ENCODE measurements around the gene TMIE. TPM values are rescaled to one million over a fixed set of nuclear protein-coding genes. Genes with fewer than 3 reads are reported as not detected.

Gene TMIE
- polyA plus RNA-seq, 1 donor (not counting 4 experiments of a cell fraction or from before 2014, with no cell fraction given): 0.07 TPM

DNA sequence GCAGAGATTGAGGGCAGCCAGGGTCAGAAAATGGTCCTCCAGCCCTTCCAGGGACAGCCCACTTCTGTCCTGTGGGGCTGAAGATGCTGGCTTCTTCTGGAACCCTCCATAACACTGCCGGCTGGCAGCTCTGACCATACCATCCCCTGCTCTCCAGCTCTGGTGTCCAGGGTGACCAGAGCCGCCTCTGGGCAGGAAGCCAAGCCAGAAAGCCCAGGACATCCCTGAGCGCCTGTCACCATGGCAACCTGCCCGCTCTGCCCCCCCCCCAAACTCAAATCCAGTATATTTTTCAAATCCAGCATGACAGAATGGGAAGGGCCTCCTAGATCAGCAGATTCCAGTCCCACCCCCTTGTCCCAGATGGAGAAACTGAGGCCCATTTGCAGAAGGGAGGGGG is 420 bp upstream of the TMIE start:
- no peak for FAIRE-seq
- H3K4me2 ChIP-seq (ENCODE audit: control insufficient read depth, extremely low read depth, insufficient read depth, low read depth, low read length): no peak overlapping the region

DNA sequence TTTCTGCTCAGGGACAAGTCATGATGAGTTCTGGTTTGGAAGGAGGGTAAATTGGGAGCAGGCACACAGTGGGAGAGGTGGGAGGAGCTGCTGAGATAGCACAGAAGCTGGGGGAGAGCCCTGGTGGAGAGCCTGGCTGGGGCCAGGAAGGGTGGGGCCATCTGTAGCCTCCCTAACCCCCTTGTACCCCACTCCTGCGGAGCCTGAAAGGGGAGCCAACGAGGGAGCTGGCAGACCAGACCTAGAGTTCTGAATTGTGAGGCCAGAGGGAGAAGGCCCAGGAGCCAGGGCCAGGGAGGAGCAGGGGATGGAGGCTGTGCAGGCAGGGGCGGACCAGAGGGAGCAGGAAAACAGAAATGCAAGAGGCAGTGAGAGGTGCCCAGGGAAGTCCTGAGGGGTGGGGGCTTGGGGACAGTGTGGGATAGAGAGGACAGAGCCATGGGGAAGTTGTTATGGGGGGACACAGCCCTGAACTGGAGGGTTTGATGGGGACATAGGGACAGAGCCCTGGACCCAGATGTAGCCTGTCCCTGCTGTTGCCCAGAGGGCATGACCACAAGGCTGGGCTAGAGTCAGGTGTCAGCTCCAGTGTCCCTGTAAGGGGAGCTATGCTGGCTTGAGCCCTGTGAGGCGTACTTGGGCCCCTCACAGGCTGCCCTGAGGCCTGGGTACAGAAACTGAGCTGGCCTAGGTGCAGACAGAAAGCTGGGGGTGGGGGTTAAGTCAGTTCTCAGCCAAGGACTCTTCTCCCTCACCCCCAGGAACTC is 1.2 kb downstream of the TMIE start:
- DNase-seq (ENCODE audit: low read depth, low spot score) (no peak), FAIRE-seq (no peak)
- H3K9me3 ChIP-seq (ENCODE audit: control insufficient read depth, low read depth, low read length): no peaks in the 10 kb centered on the region
- H3K4me2 ChIP-seq (ENCODE audit: control insufficient read depth, extremely low read depth, insufficient read depth, low read depth, low read length): no peak overlapping the region
- dilution Hi-C loops (cut with MboI; ENCODE audit: extremely low pct_ligation_motif_present, low sequenced_read_pairs): no loop called here
- H3K36me3 ChIP-seq (ENCODE audit: control insufficient read depth in 2 of 2, extremely low read depth in 1 of 2, insufficient read depth in 2 of 2, low read length in 2 of 2): no peaks in the 10 kb centered on the region
- H3K79me2 ChIP-seq (ENCODE audit: control insufficient read depth, insufficient read depth, low read length): no peaks in the 10 kb centered on the region
- H2AFZ ChIP-seq (ENCODE audit: control insufficient read depth, low read length): no peak overlapping the region
- no peaks in the 10 kb centered on the region for H3K4me1 ChIP-seq (ENCODE audit: control insufficient read depth, extremely low read depth, insufficient read depth, low read length)
- H3K9me1 ChIP-seq (ENCODE audit: control insufficient read depth, extremely low read depth, insufficient read depth, low read length): no peaks in the 10 kb centered on the region
- H4K20me1 ChIP-seq (ENCODE audit: control insufficient read depth, extremely low read depth, insufficient read depth, low read length): no peaks in the 10 kb centered on the region
- H3K27ac ChIP-seq (ENCODE audit: control insufficient read depth, insufficient read depth, low read length): no peak overlapping the region
- TF ChIP-seq EZH2 (IDR thresholded peaks at IDR 0.05; ENCODE audit: low read length): no peak
- TF ChIP-seq, protein P1, sequence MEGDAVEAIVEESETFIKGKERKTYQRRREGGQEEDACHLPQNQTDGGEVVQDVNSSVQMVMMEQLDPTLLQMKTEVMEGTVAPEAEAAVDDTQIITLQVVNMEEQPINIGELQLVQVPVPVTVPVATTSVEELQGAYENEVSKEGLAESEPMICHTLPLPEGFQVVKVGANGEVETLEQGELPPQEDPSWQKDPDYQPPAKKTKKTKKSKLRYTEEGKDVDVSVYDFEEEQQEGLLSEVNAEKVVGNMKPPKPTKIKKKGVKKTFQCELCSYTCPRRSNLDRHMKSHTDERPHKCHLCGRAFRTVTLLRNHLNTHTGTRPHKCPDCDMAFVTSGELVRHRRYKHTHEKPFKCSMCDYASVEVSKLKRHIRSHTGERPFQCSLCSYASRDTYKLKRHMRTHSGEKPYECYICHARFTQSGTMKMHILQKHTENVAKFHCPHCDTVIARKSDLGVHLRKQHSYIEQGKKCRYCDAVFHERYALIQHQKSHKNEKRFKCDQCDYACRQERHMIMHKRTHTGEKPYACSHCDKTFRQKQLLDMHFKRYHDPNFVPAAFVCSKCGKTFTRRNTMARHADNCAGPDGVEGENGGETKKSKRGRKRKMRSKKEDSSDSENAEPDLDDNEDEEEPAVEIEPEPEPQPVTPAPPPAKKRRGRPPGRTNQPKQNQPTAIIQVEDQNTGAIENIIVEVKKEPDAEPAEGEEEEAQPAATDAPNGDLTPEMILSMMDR (optimal IDR thresholded peaks at IDR 0.05 in 1 of 3, IDR thresholded peaks at IDR 0.05 in 1 of 3, conservative IDR thresholded peaks at IDR 0.05 in 1 of 3; ENCODE audit: extremely low read depth in 1 of 3, insufficient read depth in 2 of 3, low read length in 3 of 3): no peak
- H3K27me3 ChIP-seq (ENCODE audit: control insufficient read depth, extremely low read depth, insufficient read depth, low read length): peaks cover 33% of the 10 kb centered on the region
- H3K4me3 ChIP-seq (ENCODE audit: control insufficient read depth in 2 of 3, extremely low read depth in 1 of 3, insufficient read depth in 2 of 3, low read depth in 1 of 3, low read length in 3 of 3): no peak overlapping the region
- no peak overlapping the region for H3K9ac ChIP-seq (ENCODE audit: control insufficient read depth, extremely low read depth, insufficient read depth, low read length)

More for the DNA sequence above, 420 bp upstream of the TMIE start:
- dilution Hi-C loops (cut with MboI; ENCODE audit: extremely low pct_ligation_motif_present, low sequenced_read_pairs): no loop called here
- Histone ChIP-seq H3K27me3 (ENCODE audit: control insufficient read depth, extremely low read depth, insufficient read depth, low read length) (peaks cover 33% of the 10 kb centered on the region), H4K20me1 (ENCODE audit: control insufficient read depth, extremely low read depth, insufficient read depth, low read length) (no peaks in the 10 kb centered on the region), H3K9me3 (ENCODE audit: control insufficient read depth, low read depth, low read length) (no peaks in the 10 kb centered on the region), H3K36me3 (ENCODE audit: control insufficient read depth in 2 of 2, extremely low read depth in 1 of 2, insufficient read depth in 2 of 2, low read length in 2 of 2) (no peaks in the 10 kb centered on the region), H3K9me1 (ENCODE audit: control insufficient read depth, extremely low read depth, insufficient read depth, low read length) (no peaks in the 10 kb centered on the region), H3K27ac (ENCODE audit: control insufficient read depth, insufficient read depth, low read length) (no peak overlapping the region), H3K4me3 (ENCODE audit: control insufficient read depth in 2 of 3, extremely low read depth in 1 of 3, insufficient read depth in 2 of 3, low read depth in 1 of 3, low read length in 3 of 3) (no peak overlapping the region), H3K4me1 (ENCODE audit: control insufficient read depth, extremely low read depth, insufficient read depth, low read length) (peaks cover 4% of the 10 kb centered on the region), H3K79me2 (ENCODE audit: control insufficient read depth, insufficient read depth, low read length) (no peaks in the 10 kb centered on the region), H3K9ac (ENCODE audit: control insufficient read depth, extremely low read depth, insufficient read depth, low read length) (no peak overlapping the region), H2AFZ (ENCODE audit: control insufficient read depth, low read length) (no peak overlapping the region)
- DNase-seq (ENCODE audit: low read depth, low spot score): no peak
- TF ChIP-seq EZH2 (IDR thresholded peaks at IDR 0.05; ENCODE audit: low read length): no peak
- TF ChIP-seq, protein P1 (optimal IDR thresholded peaks at IDR 0.05 in 1 of 3, IDR thresholded peaks at IDR 0.05 in 1 of 3, conservative IDR thresholded peaks at IDR 0.05 in 1 of 3; ENCODE audit: extremely low read depth in 1 of 3, insufficient read depth in 2 of 3, low read length in 3 of 3): no peak
